ENCODE data around the gene PALLD.

DNA sequence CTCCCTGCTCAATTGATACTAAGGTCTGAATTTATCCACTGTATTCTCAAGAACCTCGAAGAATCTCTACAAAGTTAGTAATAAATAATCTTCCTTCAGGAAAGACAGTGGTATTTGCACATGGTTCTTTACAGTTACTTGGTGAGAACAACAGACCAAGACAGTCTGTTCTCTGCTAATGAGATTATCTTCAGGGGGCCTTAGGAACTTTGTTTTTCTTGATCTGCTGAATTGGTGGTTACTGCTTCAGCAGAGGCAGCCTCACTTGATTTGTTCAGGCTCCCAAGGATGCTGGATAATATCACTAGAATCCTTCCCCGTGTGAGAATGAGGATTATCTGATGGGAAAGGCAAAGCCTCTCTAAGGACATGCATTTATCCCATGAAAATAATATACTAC, 448.4 kb downstream of the PALLD start:
- TF ChIP-seq GATA2 (IDR thresholded peaks at IDR 0.05; ENCODE audit: low read depth, low read length) (no peak), GATA3 (IDR thresholded peaks at IDR 0.05; ENCODE audit: low read depth, low read length) (no peak)
